K562 (cell line): ENCODE measurements around the gene RBP7. TPM values are rescaled to one million over a fixed set of nuclear protein-coding genes. Genes with fewer than 3 reads are reported as not detected.

Source experiments
- ATAC-seq: fragments of 200-7000 bp; cut with Tn5 transposase; 3 replicates; pipeline ENCODE4 v1.9.1; 2020; ENCODE audit warnings: moderate library complexity
- Bru-seq: library from RNA; stranded (reverse); fragments of 400-500 nt; gene quantifications from one replicate; lab custom pipeline; 2021; lab: Mats Ljungman, UMichigan
- BruChase-seq, 2 experiments: library from RNA; stranded (reverse); fragments of 400-500 nt; gene quantifications; one replicate each; lab custom pipeline; 2021; lab: Mats Ljungman, UMichigan
- BruUV-seq: library from RNA; stranded (reverse); fragments of 400-500 nt; replicated peaks from 2 replicates; lab custom pipeline; 2021; lab: Mats Ljungman, UMichigan
- CTCF ChIA-PET: fragments of 300-600 bp; formaldehyde crosslinking; extraction: SDS; loops from one replicate; lab custom pipeline; 2021; ENCODE audit warnings: low intra/inter-chr PET ratio; lab: Yijun Ruan, JAX
- POLR2A ChIA-PET: fragments of 300-600, 350-650 bp; sonication (Branson Sonifier 250); formaldehyde crosslinking; extraction: SDS; loops from one replicate; lab custom pipeline; 2021; ENCODE audit warnings: antibody characterized with exemption, inconsistent platforms; lab: Yijun Ruan, JAX
- DNase-seq, 4 experiments: peaks; one replicate each; pipeline versions ENCODE4 v3.0.0 to v3.0.0-alpha.2; 2011 to 2018; ENCODE audit warnings: low spot score in 3 of 4, mixed read lengths in 3 of 4; ENCODE audit errors: extremely low read depth in 1 of 4
- FAIRE-seq: peaks from 2 replicates; lab custom pipeline; 2011; peaks lifted over from hg19 to GRCh38; lab: Jason Lieb, UNC
- H2AFZ ChIP-seq: 2 replicates; pipeline ENCODE4 v1.6.0; 2011; ENCODE audit warnings: low read depth, low read length, control low read depth, inconsistent platforms
- H3K27ac ChIP-seq: fragments of 200-600 bp; 3 replicates; pipeline ENCODE4 v1.8.0; 2011; ENCODE audit warnings: low read depth, mild to moderate bottlenecking, control low read depth, inconsistent platforms, low read length, moderate library complexity, mixed read lengths; ENCODE audit errors: extremely low read depth
- H3K27me3 ChIP-seq, 2 experiments: fragments of 300-600 bp in 1 of 2; 2 replicates in 1 of 2; 3 replicates in 1 of 2; pipeline versions ENCODE4 v1.6.0 to v1.8.0; 2011; ENCODE audit warnings: inconsistent platforms in 2 of 2, low read length in 2 of 2, mild to moderate bottlenecking in 1 of 2, mixed read lengths in 1 of 2, moderate library complexity in 1 of 2; ENCODE audit not compliant: control insufficient read depth in 2 of 2, insufficient read depth in 2 of 2
- H3K36me3 ChIP-seq: fragments of 300-600 bp; 3 replicates; pipeline ENCODE4 v1.8.0; 2011; ENCODE audit warnings: mild to moderate bottlenecking, low read length, inconsistent platforms; ENCODE audit not compliant: control insufficient read depth, insufficient read depth
- H3K4me1 ChIP-seq, 2 experiments: fragments of 200-600 bp in 1 of 2; replicated peaks in 1 of 2; 2 replicates in 1 of 2; 3 replicates in 1 of 2; pipeline versions ENCODE4 v1.5.1 to v1.8.0; 2011; ENCODE audit warnings: inconsistent platforms in 2 of 2, low read length in 2 of 2, mild to moderate bottlenecking in 1 of 2, mixed read lengths in 1 of 2, moderate library complexity in 1 of 2; ENCODE audit not compliant: control insufficient read depth in 2 of 2, insufficient read depth in 2 of 2
- H3K4me2 ChIP-seq: 2 replicates; pipeline ENCODE4 v1.6.1; 2011; ENCODE audit warnings: low read length, control low read depth, inconsistent platforms, mixed read lengths; ENCODE audit not compliant: insufficient read depth
- H3K4me3 ChIP-seq: fragments of 200-600 bp; sonication (generic), shearing (Covaris generic); 2 replicates; pipeline ENCODE4 v1.5.1; 2016; ENCODE audit warnings: control low read depth, inconsistent platforms
- H3K79me2 ChIP-seq: fragments of 200-600 bp; 3 replicates; pipeline ENCODE4 v1.8.0; 2011; ENCODE audit warnings: low read length, inconsistent platforms; ENCODE audit not compliant: control insufficient read depth, insufficient read depth
- H3K9ac ChIP-seq, 2 experiments: 2 replicates each; pipeline versions ENCODE4 v1.6.0 to v1.6.1; 2011; ENCODE audit warnings: low read depth in 2 of 2, low read length in 2 of 2, control low read depth in 1 of 2, inconsistent platforms in 1 of 2, mild to moderate bottlenecking in 1 of 2, mixed read lengths in 1 of 2; ENCODE audit not compliant: insufficient read depth in 1 of 2
- H3K9me1 ChIP-seq: one replicate; pipeline ENCODE4 v1.6.0; 2011; ENCODE audit warnings: inconsistent platforms, mild to moderate bottlenecking, low read length, moderate library complexity; ENCODE audit not compliant: control insufficient read depth, insufficient read depth
- H3K9me3 ChIP-seq: replicated peaks from 2 replicates; pipeline ENCODE4 v1.5.1; 2011; ENCODE audit warnings: low read depth, low read length, inconsistent platforms; ENCODE audit not compliant: control insufficient read depth, insufficient read depth
- H4K20me1 ChIP-seq: replicated peaks from 2 replicates; pipeline ENCODE4 v1.6.1; 2011; ENCODE audit warnings: low read length, inconsistent platforms, mixed read lengths; ENCODE audit not compliant: control insufficient read depth, insufficient read depth
- ATF2 ChIP-seq: sonication (generic); formaldehyde crosslinking; IDR thresholded peaks from 2 replicates; pipeline ENCODE4 v1.8.1; 2022; ENCODE audit warnings: missing genetic modification reagents
- CREB3L1 ChIP-seq: fragments of 450-650 bp; IDR thresholded peaks from 2 replicates; pipeline ENCODE4 v1.6.1; 2014; ENCODE audit warnings: low read depth, mild to moderate bottlenecking, moderate library complexity, borderline replicate concordance
- EZH2 ChIP-seq: IDR thresholded peaks from 2 replicates; pipeline ENCODE4 v1.6.1; 2012; ENCODE audit warnings: low read depth, mild to moderate bottlenecking, inconsistent platforms, low read length, borderline replicate concordance
- GABPA ChIP-seq: fragments of 200-800 bp; sonication (Bioruptor generic); conservative IDR thresholded peaks from 2 replicates; pipeline ENCODE4 v1.6.1; 2016; ENCODE audit warnings: low read depth, missing genetic modification characterization, missing compliant biosample characterization
- NCOR1 ChIP-seq: fragments of 450-650 bp; IDR thresholded peaks from 2 replicates; pipeline ENCODE4 v1.6.1; 2016; ENCODE audit warnings: mild to moderate bottlenecking, moderate library complexity
- ZNF282 ChIP-seq: sonication (generic); formaldehyde crosslinking; IDR thresholded peaks from 2 replicates; pipeline ENCODE4 v1.8.1; 2023; ENCODE audit warnings: missing genetic modification reagents
- WGBS: fragments of 100-300 bp; shearing (Covaris generic); methylation state at CpG from one replicate; pipeline ENCODE4 v1.1.6; 2016; ENCODE audit warnings: low coverage, mixed read lengths; ENCODE audit not compliant: insufficient coverage; ENCODE audit errors: missing lambda C conversion rate; 5-methylcytosine and 5-hydroxymethylcytosine counted together
- in situ Hi-C: fragments of 300-500 bp; cut with MboI; formaldehyde crosslinking; loops from 4 replicates; pipeline ENCODE4 v1.15.0; 2018; ENCODE audit warnings: inconsistent platforms, mixed read lengths
- intact Hi-C: fragments of 100-400 bp; cut with micrococcal nuclease; formaldehyde crosslinking; loops from 2 replicates; pipeline ENCODE4 v1.14.2; 2022
- long read RNA-seq, 3 experiments: library from polyadenylated mRNA in 2 of 3; library from RNA in 1 of 3; unstranded in 2 of 3; stranded (forward) in 1 of 3; transcript quantifications; one replicate each; pipeline ENCODE4 v2.0.0, GENCODE V29; 2019 to 2022
- polyA minus RNA-seq, 3 experiments: library from RNA; depleted of rRNA, polyadenylated mRNA; stranded (reverse); fragments of >200 nt; gene quantifications; 2 replicates each; pipeline ENCODE4 v1.2.3, GENCODE V29; 2011
- polyA plus RNA-seq, 8 experiments: library from polyadenylated mRNA; depleted of rRNA in 4 of 8; stranded (reverse) in 5 of 8; unstranded in 3 of 8; fragments of >200 nt; fragmentation: Nextera tagmentation in 2 of 8; fragmentation: Illumina TruSeq in 1 of 8; extraction: Ambion mirVana in 2 of 8; extraction: Trizol in 1 of 8; gene quantifications; 2 replicates each; pipeline versions ENCODE4 v1.2.1 to v1.2.3, GENCODE V29; 2011 to 2014; ENCODE audit warnings: inconsistent platforms in 1 of 8, missing spikeins in 1 of 8
- total RNA-seq, 7 experiments: library from RNA; depleted of rRNA in 6 of 7; stranded (reverse); fragments of >200 nt in 6 of 7; fragmentation: Illumina TruSeq in 2 of 7; extraction: Trizol in 2 of 7; gene quantifications; 2 replicates each; pipeline versions ENCODE4 v1.2.1 to v1.2.3, GENCODE V29; 2011 to 2021; ENCODE audit warnings: low replicate concordance in 1 of 7

RBP7 gene
- not detected in 2 replicates for total RNA-seq (2011; cell fraction: chromatin; rRNA removed; ENCODE audit: low replicate concordance)
- total RNA-seq (2011; cell fraction: nucleolus; rRNA removed) = not detected in 2 replicates
- not detected in 2 replicates for total RNA-seq (2011; cell fraction: nucleoplasm; rRNA removed)
- total RNA-seq (2014; rRNA removed) = not detected in 2 replicates
- total RNA-seq (2014; rRNA removed; fragmentation: Illumina TruSeq; extraction: Trizol) = not detected in 2 replicates
- total RNA-seq (2015; rRNA removed; fragmentation: Illumina TruSeq; extraction: Trizol) = not detected in 2 replicates
- not detected in 2 replicates for total RNA-seq (2021)
- not detected in 2 replicates for polyA plus RNA-seq (2011; rRNA removed)
- polyA plus RNA-seq (2011; cell fraction: cytosol; rRNA removed) = not detected in 2 replicates
- polyA plus RNA-seq (2011; cell fraction: nucleus; rRNA removed) = not detected in 2 replicates
- not detected in 2 replicates for polyA plus RNA-seq (2012)
- polyA plus RNA-seq (2014; fragmentation: Illumina TruSeq; extraction: Trizol) = not detected in 2 replicates
- polyA plus RNA-seq (2014; fragmentation: Nextera tagmentation; extraction: Ambion mirVana) = not detected
- polyA plus RNA-seq (2014; rRNA removed) = not detected in 2 replicates
- polyA minus RNA-seq (2011; rRNA and poly(A)+ RNA removed) = not detected in 2 replicates
- not detected in 2 replicates for polyA minus RNA-seq (2011; cell fraction: cytosol; rRNA and poly(A)+ RNA removed)
- polyA minus RNA-seq (2011; cell fraction: nucleus; rRNA and poly(A)+ RNA removed) = not detected in 2 replicates
- percentile 9 among the genes with signal in this experiment for Bru-seq, nascent RNA
- BruChase-seq, experiment 1, labeled RNA remaining after a 2-hour chase = percentile 9 among the genes with signal in this experiment
- BruChase-seq, experiment 2, labeled RNA remaining after a 6-hour chase = percentile 8 among the genes with signal in this experiment
- long read RNA-seq, experiment 1 = 0 reads
- long read RNA-seq, experiment 2 = 0 reads
- long read RNA-seq, experiment 3 = 0 reads

- peaks cover 0 to 12% of the 10 kb centered on the region in 2 experiments; a peak in 1 of 5 replicates for H3K4me1 ChIP-seq
- H3K9me3 ChIP-seq = no peaks in the 10 kb centered on the region
- H4K20me1 ChIP-seq = no peaks in the 10 kb centered on the region
- ATAC-seq = peak; percentile 51
- CTCF ChIA-PET = no interaction called here
- no peaks in the 10 kb centered on the region for H3K36me3 ChIP-seq
- no peak within 1 kb of the TSS for H3K4me3 ChIP-seq
- H3K9ac ChIP-seq = no peak within 1 kb of the TSS
- no peak within 1 kb of the TSS for H3K27ac ChIP-seq
- no peak for FAIRE-seq
- in situ Hi-C loops = no loop called here
- POLR2A ChIA-PET = interaction anchor here (1.3 kb wide), 1 partner anchor 9 kb away, joined by 4 read pairs; no protein-coding TSS in a partner anchor
- no peak for TF ChIP-seq CREB3L1
- TF ChIP-seq EZH2 = peak; percentile 42; the same call in 1 of the 2 replicates
- TF ChIP-seq NCOR1 = no peak
- no peak for TF ChIP-seq GABPA (tag)
- TF ChIP-seq ATF2 (CRISPR knock-in tag) = no peak
- TF ChIP-seq ZNF282 (CRISPR knock-in tag) = no peak
- no peak within 1 kb of the TSS for H3K4me2 ChIP-seq
- peak in 2 of 4 experiments; percentile 69 to 71 for DNase-seq
- H3K79me2 ChIP-seq = no peaks in the 10 kb centered on the region
- intact Hi-C loops = no loop called here
- H2AFZ ChIP-seq = no peak within 1 kb of the TSS
- 23% methylated on average over 33 of the region's 71 CpGs for WGBS
- no TSS peak for BruUV-seq
- peaks cover 7 to 19% of the 10 kb centered on the region in 2 experiments; a peak in 4 of 5 replicates for H3K27me3 ChIP-seq
- H3K9me1 ChIP-seq = no peaks in the 10 kb centered on the region
Measured at GRCh38 chr1:9996624-9997582, at the start of gene RBP7. TSS of gene RBP7 (plus strand) at chr1:9997228. CDS start at chr1:9997259, 31 bp downstream.
